AML-193 (cell line): ENCODE results near the gene ARL15.
"Not testable (repeated sequence)": the region's sequence is repeated elsewhere in the genome, so short reads cannot be mapped to it uniquely, and the experiment has no call there.

Experiments used
- DNase-seq, 2 experiments: peaks; one replicate each; lab custom pipeline; 2025; lab: John Stamatoyannopoulos, UW

ARL15 gene

DNA sequence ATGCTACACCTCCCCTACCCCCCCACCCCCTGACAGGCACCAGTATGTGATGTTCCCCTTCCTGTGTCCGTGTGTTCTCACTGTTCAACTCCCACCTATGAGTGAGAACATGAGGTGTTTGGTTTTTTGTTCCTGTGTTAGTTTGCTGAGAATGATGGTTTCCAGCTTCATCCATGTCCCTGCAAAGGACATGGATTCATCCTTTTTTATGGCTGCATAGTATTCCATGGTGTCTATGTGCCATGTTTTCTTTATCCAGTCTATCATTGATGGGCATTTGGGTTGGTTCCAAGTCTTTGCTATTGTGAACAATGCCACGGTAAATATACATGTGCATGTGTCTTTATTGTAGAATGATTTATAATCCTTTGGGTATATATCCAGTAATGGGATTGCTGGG, 328.1 kb downstream of the ARL15 start:
- not testable (repeated sequence) for DNase-seq

- DNase-seq, result no peak
Observed at GRCh38 chr5:53980061-53980460, 330.3 kb downstream of the ARL15 start.

- no peak for DNase-seq
Observed at GRCh38 chr5:53974021-53974420, 336.4 kb downstream of the ARL15 start.

DNA sequence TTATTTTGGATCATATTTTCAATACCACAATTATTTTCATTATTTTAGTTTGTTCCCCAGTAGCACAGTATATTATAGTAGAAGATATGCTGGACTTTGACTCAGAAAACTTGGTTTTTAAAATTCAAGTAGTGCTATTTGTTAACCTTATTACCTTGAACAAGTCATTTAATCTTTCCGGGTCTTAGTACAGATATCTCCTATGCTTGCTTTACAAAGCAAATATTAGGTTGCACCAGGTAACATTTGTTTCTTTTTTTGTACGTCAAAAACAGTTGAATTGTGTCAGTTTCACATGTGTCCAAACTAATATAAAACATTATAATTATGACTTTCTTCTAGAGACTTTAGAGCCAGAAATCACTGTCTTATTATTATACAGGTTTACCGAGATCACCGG, 338.1 kb downstream of the ARL15 start:
- DNase-seq, result no peak

DNA sequence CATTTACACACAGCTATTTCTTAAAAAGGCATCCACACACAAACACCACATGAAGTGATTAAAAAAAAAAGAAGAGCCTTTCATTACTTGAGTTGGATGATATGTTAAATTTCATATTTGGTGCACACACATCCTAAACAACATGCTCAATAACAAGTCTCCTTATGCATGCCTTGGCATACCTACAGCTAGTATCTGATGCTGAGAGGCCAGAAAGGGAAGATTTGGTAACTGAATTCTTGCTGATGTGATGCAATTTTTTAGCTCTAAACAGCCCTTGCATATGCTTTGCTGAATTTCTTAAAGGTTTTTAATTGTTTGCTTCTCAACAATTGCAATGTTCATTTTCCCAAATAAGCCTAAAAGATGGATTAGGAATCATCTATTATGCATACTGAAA, 338.8 kb downstream of the ARL15 start:
- no peak for DNase-seq

- no peak for DNase-seq
Observed at GRCh38 chr5:53971131-53971530, 339.2 kb downstream of the ARL15 start.

- DNase-seq, result no peak
Observed at GRCh38 chr5:53970475-53970874, 339.9 kb downstream of the ARL15 start.

- DNase-seq, result no peak
Observed at GRCh38 chr5:53969176-53969730, 341.1 kb downstream of the ARL15 start.

- DNase-seq, result no peak
Observed at GRCh38 chr5:53965459-53965858, 344.9 kb downstream of the ARL15 start.

DNA sequence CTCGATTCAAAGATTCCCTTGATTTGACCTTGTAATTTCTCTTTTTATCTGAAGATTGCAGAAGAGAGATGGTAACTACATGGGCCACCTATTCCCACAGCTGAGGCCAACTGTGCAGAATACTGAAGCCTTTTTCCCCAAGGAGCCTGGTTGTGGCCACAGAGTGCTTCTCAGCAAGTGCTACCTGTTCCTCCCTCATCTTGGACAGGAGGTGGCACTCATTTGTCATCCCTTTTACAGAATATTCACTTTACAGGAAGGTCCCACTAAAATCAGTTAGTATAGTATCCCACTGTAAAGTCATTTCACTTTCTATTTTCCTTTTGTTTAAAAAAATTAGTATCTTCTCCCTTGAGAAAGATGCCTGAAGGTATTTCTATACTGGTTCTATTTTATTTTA, 346.4 kb downstream of the ARL15 start:
- DNase-seq, result no peak

DNA sequence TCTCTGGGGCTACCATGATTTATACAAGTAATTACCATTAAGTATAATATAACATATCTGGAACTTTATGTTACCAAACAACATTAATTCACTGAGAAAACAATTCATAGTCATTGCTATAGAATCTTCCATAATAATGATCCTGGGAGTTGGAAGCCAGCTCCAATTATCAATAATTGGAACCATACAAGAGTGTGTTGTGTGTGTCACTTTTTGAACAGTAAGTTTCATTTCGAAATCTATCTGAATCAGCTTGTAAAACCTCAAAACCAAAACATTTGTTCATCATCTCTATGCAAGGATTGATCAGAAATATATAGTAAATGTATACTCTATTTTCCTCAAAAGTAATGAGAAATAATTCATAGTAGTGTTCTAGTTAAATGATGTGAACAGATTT, 348.1 kb downstream of the ARL15 start:
- no peak for DNase-seq

DNA sequence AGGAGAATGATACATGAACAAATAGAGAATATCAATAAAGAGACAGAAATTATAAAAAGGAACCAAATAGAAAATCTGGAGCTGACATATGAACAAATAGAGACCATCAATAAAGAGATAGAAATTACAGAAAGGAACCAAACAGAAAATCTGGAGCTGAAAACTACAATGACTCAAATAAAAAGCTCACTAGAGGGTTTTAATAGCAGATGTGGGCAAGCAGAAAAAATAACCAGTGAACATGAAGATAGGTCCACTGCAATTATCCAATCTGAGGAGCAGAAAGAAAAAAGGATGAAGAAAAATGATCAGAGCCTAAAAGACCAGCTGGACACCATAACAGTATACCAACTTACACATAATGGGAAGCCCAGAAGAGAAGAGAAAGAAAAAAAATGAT, 353.7 kb downstream of the ARL15 start:
- DNase-seq, result no peak

DNA sequence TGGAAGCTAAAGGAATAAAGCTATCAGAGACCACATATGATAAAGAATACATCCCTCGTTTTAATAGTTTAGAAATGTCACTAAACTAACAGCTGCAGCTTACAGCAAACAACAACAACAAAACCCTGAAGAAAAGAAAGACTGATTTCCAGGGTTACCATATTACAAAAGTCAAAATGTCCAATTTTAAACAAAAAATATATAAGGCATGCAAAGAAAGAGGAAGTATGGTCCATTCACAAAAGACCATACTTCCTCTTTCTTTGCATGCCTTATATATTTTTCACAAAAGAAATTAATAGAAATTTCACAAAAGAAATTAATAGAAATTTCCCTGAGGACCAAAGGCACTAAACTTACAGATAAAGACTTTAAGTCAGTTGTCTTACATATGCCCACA, 354.2 kb downstream of the ARL15 start:
- DNase-seq, result peak; percentile 63 to 67

DNA sequence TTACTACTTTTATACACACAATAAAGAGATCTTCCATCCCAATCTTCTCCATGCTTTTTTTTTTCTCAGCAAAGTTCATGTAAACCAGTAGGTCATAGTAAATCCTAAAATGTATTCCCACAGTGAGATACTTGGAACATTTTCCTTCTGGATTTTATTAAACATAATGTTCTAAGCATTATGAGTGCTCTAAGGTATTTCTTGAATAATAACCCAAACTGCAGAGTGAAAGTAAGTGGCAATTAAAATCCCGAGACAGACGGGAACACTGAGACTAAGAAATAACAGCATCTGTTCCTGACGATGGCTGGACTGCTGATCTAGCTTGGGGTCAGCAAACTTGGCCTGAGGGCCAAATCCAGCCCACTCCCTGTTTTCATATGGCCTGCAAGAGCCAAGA, 359.8 kb downstream of the ARL15 start:
- DNase-seq, result no peak

DNA sequence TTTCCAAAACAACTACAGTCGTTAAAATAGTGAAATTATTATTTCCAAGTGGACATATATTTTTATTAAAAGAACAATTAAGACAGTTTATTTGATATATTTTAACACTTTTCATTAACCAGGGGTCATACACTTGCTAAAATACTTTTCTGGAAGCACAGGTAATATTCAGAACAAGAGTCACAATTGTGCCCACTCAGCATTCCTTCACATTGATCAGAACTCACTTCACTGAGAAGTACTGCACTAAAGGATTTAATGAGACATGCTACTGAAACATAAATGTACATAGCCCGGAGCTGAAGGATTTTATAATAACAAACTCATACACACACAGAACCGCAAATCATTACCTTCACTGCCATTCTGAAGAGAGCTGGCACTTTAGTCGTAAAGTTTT, 361.8 kb downstream of the ARL15 start:
- no peak for DNase-seq

GRCh38 chr5:53946405-53947100, 363.8 kb downstream of the ARL15 start:
- no peak for DNase-seq

DNA sequence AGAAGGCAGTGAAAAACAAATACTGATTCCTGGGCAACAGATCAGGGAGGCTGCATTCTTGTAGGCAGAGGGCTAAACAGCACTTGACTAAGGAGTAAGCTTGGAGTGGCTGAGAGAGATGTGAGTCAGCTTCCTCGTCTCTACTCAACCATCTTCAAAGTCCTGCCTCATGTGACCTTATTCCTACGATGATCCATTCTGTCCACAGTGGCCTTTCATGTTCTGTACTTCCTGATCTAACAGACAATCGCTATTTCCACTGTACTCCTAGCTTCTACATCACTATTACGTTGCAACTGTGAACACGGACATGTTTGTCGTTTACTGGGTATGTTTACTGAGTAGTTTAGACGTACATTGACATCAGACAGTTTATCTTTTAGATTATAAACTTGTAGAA, 365.4 kb downstream of the ARL15 start:
- DNase-seq, result no peak

GRCh38 chr5:53943938-53944337, 366.4 kb downstream of the ARL15 start:
- DNase-seq, result no peak

GRCh38 chr5:53942724-53943123, 367.6 kb downstream of the ARL15 start:
- DNase-seq, result no peak

GRCh38 chr5:53940921-53941320, 369.5 kb downstream of the ARL15 start:
- peak; percentile 67 for DNase-seq

- DNase-seq, result no peak
Observed at GRCh38 chr5:53937467-53937866, 372.9 kb downstream of the ARL15 start.

DNA sequence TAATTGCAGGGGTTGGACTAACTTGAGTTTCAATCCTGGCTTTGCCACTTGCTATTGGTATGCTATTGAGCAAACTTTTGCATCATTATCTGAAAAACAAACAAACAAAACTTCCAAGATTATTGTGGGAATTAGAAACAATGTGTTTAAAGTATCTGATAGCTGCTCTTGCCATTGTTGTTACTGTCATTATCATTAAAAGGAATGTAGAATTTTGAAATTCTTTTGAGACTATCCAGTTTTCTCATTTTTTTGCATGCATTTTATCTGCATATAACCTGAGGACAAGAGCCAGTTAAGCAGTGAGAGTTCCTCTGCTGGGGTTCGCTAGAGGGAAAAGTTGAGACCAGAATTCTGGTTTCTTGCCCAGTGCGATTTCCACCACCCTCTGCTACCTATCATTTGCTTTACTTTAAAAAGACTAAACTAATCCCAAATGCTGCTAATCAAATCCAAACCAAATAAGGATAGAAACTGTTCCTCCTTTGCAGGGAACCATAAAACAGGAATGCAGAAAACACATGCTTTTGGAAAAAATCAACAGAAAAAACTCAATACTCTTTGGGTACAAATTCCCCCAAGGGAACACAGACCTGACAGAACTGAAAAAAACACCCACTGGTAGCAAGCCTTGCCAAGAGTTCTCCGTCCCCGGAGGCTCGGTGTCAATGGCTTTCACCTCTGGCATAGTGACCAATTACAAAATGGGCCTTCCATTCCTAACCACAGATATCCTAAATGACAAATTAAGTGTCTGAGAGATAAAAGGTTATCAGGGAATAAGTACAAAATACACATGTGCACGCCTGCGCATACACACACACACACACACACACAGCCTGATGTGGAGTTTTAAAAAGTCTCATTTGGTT, 373.7 kb downstream of the ARL15 start:
- DNase-seq, result no peak

- no peak for DNase-seq
Observed at GRCh38 chr5:53934151-53934820, 376.1 kb downstream of the ARL15 start.
